Stimulated activated CD4-positive, alpha-beta T cell treated with anti-CD3 and anti-CD28 coated beads, TNF-alpha, amount 100 ng/mL, for 1 hour (primary cell): Measurements from ENCODE around the gene ZNF358.

ENCODE experiments used
- DNase-seq, 3 donors: peaks; one replicate each; pipeline ENCODE4 v3.0.0-alpha.2; 2020; ENCODE audit warnings: low read depth in 3 of 3, low spot score in 1 of 3

ZNF358 gene

GRCh38 chr19:7515645-7516151, at the start of gene ZNF358:
TSS of gene ZNF358 (plus strand) at chr19:7516103. CDS start at chr19:7519243, 3,140 bp downstream.
- no peak for DNase-seq

- DNase-seq = no peak
Measured at GRCh38 chr19:7467009-7467989, 48.6 kb upstream of the ZNF358 start.

DNA sequence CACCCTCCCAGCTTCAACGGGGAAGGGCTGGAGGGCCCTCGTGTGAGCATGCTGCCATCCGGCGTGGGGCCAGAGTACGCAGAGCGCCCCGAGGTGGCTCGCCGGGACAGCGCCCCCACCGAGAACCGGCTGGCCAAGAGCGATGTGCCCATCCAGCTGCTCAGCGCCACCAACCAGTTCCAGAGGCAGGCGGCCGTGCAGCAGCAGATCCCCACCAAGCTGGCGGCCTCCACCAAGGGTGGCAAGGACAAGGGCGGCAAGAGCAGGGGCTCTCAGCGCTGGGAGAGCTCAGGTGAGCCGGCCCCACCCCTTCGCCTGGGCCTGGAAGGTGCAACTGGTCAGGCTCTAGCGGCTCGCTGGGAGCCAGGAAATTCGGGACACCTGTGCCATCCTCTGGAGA, 47.1 kb upstream of the ZNF358 start:
- no peak for DNase-seq

- no peak for DNase-seq
Measured at GRCh38 chr19:7469669-7470285, 46.1 kb upstream of the ZNF358 start.

DNA sequence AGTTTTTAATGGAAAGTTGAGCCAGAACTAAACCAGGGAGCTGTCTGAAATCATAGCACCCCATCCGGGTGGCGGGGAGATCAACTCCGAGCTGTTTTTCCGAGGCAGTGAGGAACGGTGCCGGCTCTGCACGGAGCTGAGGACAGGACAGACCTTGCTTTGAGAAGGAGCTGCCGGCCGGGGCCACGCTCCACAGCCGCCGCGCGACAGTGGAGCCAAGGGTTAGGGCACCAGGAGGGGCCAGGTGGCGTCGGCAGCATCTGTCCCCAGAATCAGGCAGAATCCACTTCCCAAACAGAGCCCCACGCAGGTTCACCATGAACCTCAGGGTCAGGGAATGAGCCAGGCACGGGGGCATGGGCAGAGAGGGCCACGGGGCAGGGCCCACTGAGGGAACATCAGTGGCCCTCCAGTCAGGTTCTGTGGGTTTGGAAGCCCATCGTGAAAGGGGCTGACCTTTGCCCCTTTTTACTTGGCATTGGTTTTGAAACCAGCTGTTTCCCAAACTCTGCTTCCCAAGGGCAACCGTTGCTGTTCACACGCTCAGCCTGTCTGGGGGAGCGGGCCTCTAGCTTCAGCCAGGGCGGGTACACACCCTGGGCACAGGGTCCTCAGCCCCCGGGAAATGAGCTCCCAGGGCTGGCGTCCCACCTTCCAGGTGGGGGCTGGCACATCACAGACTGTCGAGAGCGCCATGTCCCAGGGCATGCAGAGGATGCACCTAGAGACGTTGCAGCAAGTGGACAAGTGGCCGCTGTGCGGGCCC, 45.2 kb upstream of the ZNF358 start:
- DNase-seq = no peak

DNA sequence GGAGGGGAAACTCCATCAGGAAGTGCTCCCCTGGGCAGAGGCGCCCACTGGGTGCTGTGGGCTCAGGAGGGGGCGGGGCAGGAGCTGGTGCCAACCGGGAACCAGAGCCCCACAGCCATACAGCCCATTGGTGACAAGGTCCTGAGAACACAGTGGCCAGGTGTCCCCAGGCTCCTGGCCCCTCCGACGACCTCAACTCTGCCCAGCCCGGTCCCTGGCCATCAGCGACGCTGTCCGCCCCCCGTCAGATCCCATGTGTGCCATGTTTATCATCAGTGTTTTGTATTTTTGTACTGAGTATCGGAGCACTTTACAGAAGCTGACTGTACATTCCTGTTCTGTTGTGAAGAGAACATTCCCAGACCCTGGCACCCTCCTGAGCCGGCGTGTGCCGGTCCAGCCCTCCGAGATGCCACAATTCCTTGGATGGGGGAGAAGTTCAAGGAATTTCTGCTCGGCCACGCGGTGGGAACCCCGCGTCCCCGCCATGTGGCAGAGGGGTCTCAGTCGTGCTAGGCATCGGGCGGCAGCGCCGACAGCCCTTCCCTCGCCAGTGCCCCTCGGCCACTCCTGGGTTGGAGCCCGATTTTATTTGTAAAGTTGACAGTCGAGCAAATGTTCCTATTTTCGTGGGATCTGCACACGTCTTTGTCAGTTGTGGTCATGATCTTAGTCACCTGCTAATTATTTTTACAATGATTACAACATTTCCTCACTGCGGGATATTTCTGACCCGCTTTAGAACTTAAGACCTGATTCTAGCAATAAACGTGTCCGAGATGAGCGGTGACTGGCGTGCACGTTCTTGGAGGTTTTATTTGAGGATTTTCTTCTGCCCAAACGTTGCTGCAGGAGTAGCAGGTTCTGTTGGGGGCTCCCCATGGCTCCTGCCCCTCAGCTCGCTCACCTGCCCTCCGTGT, 43.9 kb upstream of the ZNF358 start:
- DNase-seq = no peak

GRCh38 chr19:7475665-7476064, 40.2 kb upstream of the ZNF358 start:
- no peak for DNase-seq

DNA sequence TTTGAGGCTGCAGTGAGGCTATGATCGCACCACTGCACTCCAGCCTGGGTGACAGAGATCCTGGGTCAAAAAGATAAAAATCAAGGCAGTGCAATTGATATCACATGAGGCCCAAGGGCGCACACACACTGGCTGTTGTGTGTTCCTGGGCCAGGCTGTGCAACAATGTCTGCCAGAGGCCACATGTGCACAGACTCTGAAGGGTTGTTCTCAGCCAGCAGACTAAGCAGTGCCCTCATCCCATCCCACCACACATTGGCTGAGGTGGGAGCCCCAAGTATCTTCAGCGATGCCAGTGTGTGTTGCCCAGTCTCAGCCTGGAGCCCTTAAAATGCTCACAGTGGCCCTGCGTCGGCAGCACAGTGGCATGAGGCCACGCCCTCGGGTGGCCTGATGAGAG, 39.7 kb upstream of the ZNF358 start:
- DNase-seq = no peak

GRCh38 chr19:7476777-7477494, 39.0 kb upstream of the ZNF358 start:
- DNase-seq = no peak

DNA sequence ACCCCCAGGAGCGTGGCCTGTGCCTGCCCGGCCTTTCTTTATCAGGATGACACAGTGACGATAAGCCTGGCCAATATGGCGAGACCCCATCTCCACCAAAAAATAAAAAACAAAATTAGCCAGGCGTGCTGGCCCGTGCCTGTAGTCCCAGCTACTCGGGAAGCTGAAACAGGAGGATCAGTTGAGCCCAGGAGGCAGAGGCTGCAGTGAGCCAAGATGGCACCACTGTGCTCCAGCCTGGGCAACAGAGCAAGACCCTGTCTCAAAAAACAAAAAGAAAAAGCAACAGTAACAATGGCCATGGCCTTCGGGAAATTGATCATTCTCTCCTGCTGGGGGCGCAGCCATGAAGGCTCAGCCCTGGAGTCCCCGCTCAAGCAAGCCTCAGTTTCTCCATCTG, 38.1 kb upstream of the ZNF358 start:
- DNase-seq = no peak

- no peak for DNase-seq
Measured at GRCh38 chr19:7478173-7478842, 37.6 kb upstream of the ZNF358 start.

DNA sequence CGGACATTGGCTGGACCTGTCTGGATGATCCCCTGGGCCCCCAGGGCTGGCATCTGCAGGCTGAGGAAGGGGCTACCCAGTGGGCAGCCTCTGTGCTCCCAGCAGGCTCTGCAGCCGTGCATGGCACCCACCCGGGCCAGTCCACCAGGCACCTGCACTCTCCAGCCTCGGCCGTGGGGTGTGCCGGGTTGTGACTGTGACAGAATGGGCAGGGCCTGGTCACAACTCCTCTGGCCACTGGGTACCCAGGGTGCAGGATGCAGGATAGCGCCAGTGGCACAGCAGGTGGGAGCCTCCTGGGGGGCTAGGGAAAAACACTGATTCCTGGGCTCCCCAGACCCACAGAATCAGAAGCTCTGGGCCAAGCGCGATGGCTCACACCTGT, 37.1 kb upstream of the ZNF358 start:
- no peak for DNase-seq

DNA sequence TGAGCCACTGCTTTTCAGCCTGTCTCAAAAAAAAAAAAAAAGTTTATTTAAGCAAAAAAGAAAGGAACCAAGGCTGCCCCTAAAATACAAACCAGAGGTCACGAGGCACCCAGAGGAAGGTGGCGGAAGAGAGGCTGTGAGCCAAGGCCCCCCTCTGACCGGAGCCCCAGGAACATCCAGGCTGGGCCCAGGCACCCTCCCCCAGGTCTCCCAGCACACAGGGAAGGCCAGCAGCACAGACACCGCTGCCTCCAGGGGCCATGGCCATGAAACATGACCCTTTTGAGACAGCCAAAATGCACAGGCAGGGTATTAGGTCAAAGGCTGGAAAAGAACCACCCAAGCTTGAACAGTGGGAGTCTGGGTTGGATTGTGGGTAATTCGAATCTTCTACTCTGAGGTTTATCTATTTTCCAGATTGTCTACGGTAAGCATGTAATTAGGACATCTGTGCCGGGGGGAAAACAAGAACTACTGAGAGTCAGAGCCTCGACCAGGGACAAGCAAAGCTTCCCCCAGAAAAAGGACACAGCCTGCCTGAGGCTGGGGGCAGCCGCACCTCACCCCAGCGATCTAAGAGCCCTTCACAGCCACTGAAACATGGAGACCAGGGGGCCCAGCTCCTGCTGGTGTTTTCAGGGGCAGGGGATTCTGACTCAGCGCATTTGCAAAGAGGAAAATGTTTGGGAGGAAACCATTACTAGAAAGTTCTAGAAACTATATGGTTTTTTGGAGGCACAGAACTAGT, 35.5 kb upstream of the ZNF358 start:
- DNase-seq = no peak

GRCh38 chr19:7480970-7481255, 35.0 kb upstream of the ZNF358 start:
- DNase-seq = no peak

- no peak for DNase-seq
Measured at GRCh38 chr19:7482584-7483439, 33.1 kb upstream of the ZNF358 start.

- no peak for DNase-seq
Measured at GRCh38 chr19:7483720-7484201, 32.1 kb upstream of the ZNF358 start.

DNA sequence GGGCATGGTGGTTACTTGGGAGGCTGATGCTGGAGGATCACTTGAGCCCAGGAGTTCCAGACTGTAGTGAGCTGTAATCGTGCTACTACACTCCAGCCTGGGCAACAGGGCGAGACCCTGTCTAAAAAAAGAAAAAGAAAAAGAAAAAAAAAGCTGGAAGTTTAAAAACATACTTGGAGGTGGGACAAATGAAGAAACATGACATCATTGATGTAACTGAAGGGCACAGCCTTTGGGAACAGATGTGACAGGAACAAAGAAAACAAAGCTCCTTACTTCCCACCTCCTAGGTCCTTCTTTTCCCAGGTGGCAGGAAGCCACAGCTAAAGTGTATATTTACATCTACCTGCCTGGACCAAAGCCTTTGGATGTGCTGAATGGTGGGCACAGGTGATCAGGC, 29.0 kb upstream of the ZNF358 start:
- DNase-seq = no peak
